H1 (cell line): ENCODE measurements around the gene OTUD3. TPM values are rescaled to one million over a fixed set of nuclear protein-coding genes. Genes with fewer than 3 reads are reported as not detected.

Source experiments
- CTCF ChIA-PET: fragments of 300-600 bp; sonication (Branson Sonifier 250); formaldehyde crosslinking; loops from one replicate; lab custom pipeline; 2021; ENCODE audit not compliant: partially characterized antibody; lab: Charles Lee
- POLR2A ChIA-PET: fragments of 300-600 bp; sonication (Branson Sonifier 250); formaldehyde crosslinking; loops from one replicate; lab custom pipeline; 2021; ENCODE audit warnings: inconsistent platforms; ENCODE audit not compliant: partially characterized antibody; lab: Charles Lee
- DNase-seq, 2 experiments: peaks; one replicate each; pipeline versions ENCODE4 v3.0.0 to v3.0.0-alpha.2; 2010 to 2022; ENCODE audit warnings: low spot score in 2 of 2, low read depth in 1 of 2, mixed read lengths in 1 of 2
- FAIRE-seq: peaks from 2 replicates; lab custom pipeline; 2011; peaks lifted over from hg19 to GRCh38; lab: Jason Lieb, UNC
- H2AFZ ChIP-seq: 2 replicates; pipeline ENCODE4 v1.8.1; 2012; ENCODE audit warnings: low read length, inconsistent platforms
- H2AK5ac ChIP-seq: 2 replicates; pipeline ENCODE4 v1.6.1; 2013; ENCODE audit warnings: low read depth, low read length
- H2BK120ac ChIP-seq: replicated peaks from 2 replicates; pipeline ENCODE3; 2013; ENCODE audit warnings: low read depth, low read length, inconsistent platforms
- H2BK12ac ChIP-seq: 2 replicates; pipeline ENCODE4 v1.6.1; 2013; ENCODE audit warnings: low read depth, low read length
- H2BK15ac ChIP-seq: 2 replicates; pipeline ENCODE4 v1.6.1; 2013; ENCODE audit warnings: low read length
- H2BK20ac ChIP-seq: 2 replicates; pipeline ENCODE4 v1.6.1; 2013; ENCODE audit warnings: low read length
- H2BK5ac ChIP-seq: 2 replicates; pipeline ENCODE4 v1.6.1; 2013; ENCODE audit warnings: low read depth, low read length
- H3K14ac ChIP-seq: 2 replicates; pipeline ENCODE4 v1.6.1; 2013; ENCODE audit warnings: inconsistent platforms; ENCODE audit not compliant: insufficient read length
- H3K18ac ChIP-seq: 2 replicates; pipeline ENCODE4 v1.6.1; 2013; ENCODE audit warnings: low read length; ENCODE audit errors: extremely low read depth
- H3K23ac ChIP-seq: 2 replicates; pipeline ENCODE4 v1.6.1; 2013; ENCODE audit warnings: inconsistent platforms; ENCODE audit not compliant: insufficient read length
- H3K23me2 ChIP-seq: 2 replicates; pipeline ENCODE4 v1.6.1; 2013; ENCODE audit warnings: low read depth, low read length
- H3K27ac ChIP-seq: 2 replicates; pipeline ENCODE4 v1.6.1; 2011; ENCODE audit warnings: low read depth, low read length, inconsistent platforms
- H3K27me3 ChIP-seq, 4 experiments: replicated peaks in 1 of 4; 1 replicate in 1 of 4; 2 replicates in 3 of 4; pipeline versions ENCODE4 v1.6.1 to v1.8.1; 2011 to 2013; ENCODE audit warnings: low read length in 3 of 4, mild to moderate bottlenecking in 3 of 4, inconsistent platforms in 2 of 4, mixed read lengths in 2 of 4, moderate library complexity in 1 of 4; ENCODE audit not compliant: control insufficient read depth in 3 of 4, insufficient read depth in 3 of 4; ENCODE audit errors: extremely low read depth in 1 of 4
- H3K36me3 ChIP-seq, 4 experiments: 2 replicates each; pipeline versions ENCODE4 v1.6.1 to v1.8.1; 2011 to 2013; ENCODE audit warnings: mild to moderate bottlenecking in 4 of 4, low read length in 3 of 4, moderate library complexity in 2 of 4, control low read depth in 1 of 4, inconsistent platforms in 1 of 4; ENCODE audit not compliant: insufficient read depth in 4 of 4, control insufficient read depth in 2 of 4
- H3K4ac ChIP-seq: replicated peaks from 2 replicates; pipeline ENCODE3; 2013; ENCODE audit warnings: low read length, low read depth, mixed read lengths, inconsistent platforms; ENCODE audit not compliant: insufficient read length
- H3K4me1 ChIP-seq, 4 experiments: replicated peaks in 1 of 4; 1 replicate in 1 of 4; 2 replicates in 3 of 4; pipeline versions ENCODE4 v1.6.1 to v1.8.1; 2011 to 2013; ENCODE audit warnings: low read length in 3 of 4, inconsistent platforms in 2 of 4, mixed read lengths in 1 of 4; ENCODE audit not compliant: insufficient read depth in 4 of 4, control insufficient read depth in 3 of 4
- H3K4me2 ChIP-seq, 2 experiments: 2 replicates each; pipeline versions ENCODE4 v1.6.1 to v1.8.1; 2011 to 2013; ENCODE audit warnings: low read depth in 2 of 2, low read length in 2 of 2, control low read depth in 1 of 2, inconsistent platforms in 1 of 2, mild to moderate bottlenecking in 1 of 2; ENCODE audit not compliant: insufficient read depth in 1 of 2
- H3K4me3 ChIP-seq, 4 experiments: fragments of 200-600, 300-600 bp in 1 of 4; sonication (generic), shearing (Covaris generic), sonication (Bioruptor Twin) in 1 of 4; 2 replicates each; pipeline versions ENCODE4 v1.5.1 to v1.8.1; 2011 to 2016; ENCODE audit warnings: low read length in 4 of 4, low read depth in 3 of 4, control low read depth in 2 of 4, inconsistent platforms in 2 of 4, mild to moderate bottlenecking in 2 of 4, mixed read lengths in 1 of 4, moderate library complexity in 1 of 4; ENCODE audit not compliant: insufficient read depth in 2 of 4; ENCODE audit errors: extremely low read depth in 1 of 4
- H3K56ac ChIP-seq: replicated peaks from 2 replicates; pipeline ENCODE3; 2013; ENCODE audit warnings: low read depth, mild to moderate bottlenecking, mixed read lengths, low read length, inconsistent platforms; ENCODE audit not compliant: insufficient read length
- H3K79me1 ChIP-seq: 2 replicates; pipeline ENCODE4 v1.6.1; 2013; ENCODE audit warnings: low read depth, low read length, control low read depth
- H3K79me2 ChIP-seq, 2 experiments: 2 replicates each; pipeline versions ENCODE4 v1.6.1 to v1.8.1; 2012 to 2013; ENCODE audit warnings: low read length in 2 of 2, mild to moderate bottlenecking in 2 of 2, inconsistent platforms in 1 of 2; ENCODE audit not compliant: insufficient read depth in 2 of 2, control insufficient read depth in 1 of 2
- H3K9ac ChIP-seq, 4 experiments: replicated peaks in 1 of 4; 1 replicate in 1 of 4; 2 replicates in 3 of 4; pipeline versions ENCODE4 v1.6.1 to v1.8.1; 2011 to 2013; ENCODE audit warnings: low read depth in 3 of 4, low read length in 3 of 4, control low read depth in 2 of 4, mild to moderate bottlenecking in 2 of 4, moderate library complexity in 2 of 4, inconsistent platforms in 1 of 4; ENCODE audit errors: extremely low read depth in 1 of 4
- H3K9me3 ChIP-seq, 2 experiments: 2 replicates each; pipeline versions ENCODE4 v1.6.1 to v1.8.1; 2012 to 2013; ENCODE audit warnings: mild to moderate bottlenecking in 2 of 2, moderate library complexity in 2 of 2, control low read depth in 1 of 2, inconsistent platforms in 1 of 2, low read depth in 1 of 2, low read length in 1 of 2, mixed read lengths in 1 of 2; ENCODE audit not compliant: insufficient read depth in 2 of 2
- H4K20me1 ChIP-seq, 2 experiments: replicated peaks in 1 of 2; 2 replicates each; pipeline versions ENCODE3 to v1.8.1; 2011 to 2013; ENCODE audit warnings: inconsistent platforms in 2 of 2, low read length in 2 of 2, mild to moderate bottlenecking in 1 of 2; ENCODE audit not compliant: insufficient read depth in 2 of 2, control insufficient read depth in 1 of 2
- H4K5ac ChIP-seq: 2 replicates; pipeline ENCODE4 v1.6.1; 2013; ENCODE audit warnings: low read length, low read depth, mixed read lengths, inconsistent platforms; ENCODE audit not compliant: insufficient read length
- H4K8ac ChIP-seq: 2 replicates; pipeline ENCODE4 v1.8.0; 2013; ENCODE audit warnings: mild to moderate bottlenecking, moderate library complexity, low read length, inconsistent platforms; ENCODE audit not compliant: insufficient read depth; ENCODE audit errors: extremely low read depth
- H4K91ac ChIP-seq: replicated peaks from 2 replicates; pipeline ENCODE3; 2013; ENCODE audit warnings: low read length, mixed read lengths, inconsistent platforms; ENCODE audit not compliant: insufficient read length
- SP4 ChIP-seq: IDR thresholded peaks from 2 replicates; pipeline ENCODE4 v1.6.1; 2012; ENCODE audit warnings: low read length, inconsistent platforms
- TBP ChIP-seq: IDR thresholded peaks from 2 replicates; pipeline ENCODE4 v1.6.1; 2011; ENCODE audit warnings: low read depth, low read length, improper control_type of control experiment
- WGBS, 2 experiments: shearing (Covaris generic) in 1 of 2; methylation state at CpG; one replicate each; pipeline versions ENCODE4 v1.1.6 to v1.1.7; 2013 to 2015; ENCODE audit warnings: low lambda C conversion rate in 2 of 2, mixed read lengths in 2 of 2, inconsistent platforms in 1 of 2, low coverage in 1 of 2, missing lambda C conversion rate in 1 of 2; ENCODE audit not compliant: insufficient replicate concordance in 2 of 2, insufficient coverage in 1 of 2, insufficient read length in 1 of 2; ENCODE audit errors: extremely low coverage in 1 of 2, missing lambda C conversion rate in 1 of 2; 5-methylcytosine and 5-hydroxymethylcytosine counted together
- polyA plus RNA-seq, 7 experiments: library from polyadenylated mRNA; depleted of rRNA in 3 of 7; stranded (reverse) in 5 of 7; unstranded in 2 of 7; fragments of >200 nt in 5 of 7; fragments of 200-250 nt in 2 of 7; gene quantifications; 1 replicate in 5 of 7; 2 replicates in 1 of 7; 4 replicates in 1 of 7; pipeline versions ENCODE4 v1.2.1 to v1.2.3, GENCODE V29; 2011 to 2013; ENCODE audit warnings: missing spikeins in 2 of 7, mixed read lengths in 2 of 7
- total RNA-seq: library from RNA; stranded (reverse); fragmentation: NEBNext Ultra II Directional; extraction: Animal tissue kit (Norgen Biotek cat#: 25700); gene quantifications from 2 replicates; pipeline ENCODE4 v1.2.1, GENCODE V29; 2021

The OTUD3 gene
- total and polyA plus RNA-seq, 2 of the 8 experiments (the other 6 are each of a cell fraction or from before 2014, with no cell fraction given), result 6.3 to 11.9 TPM

- 0% methylated on average over 1 of the region's 1 CpG; no CpG with 5 or more reads in 1 of the 2 experiments for WGBS, 2 experiments
- H2BK120ac ChIP-seq, result no peak overlapping the region
- no peaks in the 10 kb centered on the region for H3K27me3 ChIP-seq
- no peaks in the 10 kb centered on the region for H3K79me2 ChIP-seq
- TF ChIP-seq TBP, result no peak
- TF ChIP-seq SP4, result no peak
- TF ChIP-seq, all 59 proteins: peak for 0
- Histone ChIP-seq H4K8ac (no peak overlapping the region), H3K14ac (no peak overlapping the region), H3K36me3 (no peaks in the 10 kb centered on the region), H4K5ac (no peak overlapping the region), H2BK15ac (no peak overlapping the region), H2AFZ (no peak overlapping the region), H2BK12ac (no peak overlapping the region), H3K4me2 (no peak overlapping the region), H2BK5ac (no peak overlapping the region), H3K9me3 (peaks cover 28 to 31% of the 10 kb centered on the region in 2 experiments), H3K23ac (no peak overlapping the region), H3K79me1 (no peaks in the 10 kb centered on the region), H3K9ac (no peak overlapping the region), H3K4me3 (no peak overlapping the region), H4K91ac (no peak overlapping the region), H3K23me2 (peaks cover 2% of the 10 kb centered on the region; the same call in 1 of the 2 replicates), H3K18ac (no peak overlapping the region), H2BK20ac (no peak overlapping the region), H3K56ac (no peak overlapping the region), H3K4ac (no peak overlapping the region), H2AK5ac (no peak overlapping the region), H3K27ac (no peak overlapping the region), H4K20me1 (no peaks in the 10 kb centered on the region), H3K4me1 (no peaks in the 10 kb centered on the region)
- POLR2A ChIA-PET, result no interaction called here
- CTCF ChIA-PET, result no interaction called here
- FAIRE-seq (no peak), DNase-seq (no peak)
Observed at GRCh38 chr1:19932866-19933265, 50.7 kb downstream of the OTUD3 start.
